ENCODE results near the gene SMIM15.

- TF ChIP-seq CTCF (IDR thresholded peaks at IDR 0.05; ENCODE audit: extremely low read depth in 1 of 2, insufficient read depth in 1 of 2, low read depth in 1 of 2, low read length in 2 of 2) (no peak), POLR2A (IDR thresholded peaks at IDR 0.05; ENCODE audit: low read depth, low read length) (no peak), EZH2 (IDR thresholded peaks at IDR 0.05; ENCODE audit: borderline replicate concordance, low read depth, low read length, severe bottlenecking) (no peak), POLR2AphosphoS5 (IDR thresholded peaks at IDR 0.05; ENCODE audit: insufficient read depth, low read depth, low read length) (no peak), MAX (IDR thresholded peaks at IDR 0.05; ENCODE audit: insufficient read depth, insufficient read length) (no peak)
Measured at GRCh38 chr5:61183538-61183937, 21.3 kb upstream of the SMIM15 start.
